ENCODE measurements around the gene GEMIN5.
"Not testable (repeated sequence)": the region's sequence is repeated elsewhere in the genome, so short reads cannot be mapped to it uniquely, and the experiment has no call there.

The GEMIN5 gene

GRCh38 chr5:154940375-154940771, 2.4 kb upstream of the GEMIN5 start:
- no peak for DNase-seq

- DNase-seq, result not testable (repeated sequence)
These were observed 1.4 kb upstream of the GEMIN5 start for GRCh38 chr5:154939387-154939786.

GRCh38 chr5:154937186-154937717, 759 bp downstream of the GEMIN5 start:
- DNase-seq, result no peak

- no peak for DNase-seq
These were observed 3.1 kb downstream of the GEMIN5 start for GRCh38 chr5:154934881-154935280.

GRCh38 chr5:154933537-154933936, 4.5 kb downstream of the GEMIN5 start:
- DNase-seq, result no peak

- no peak for DNase-seq
These were observed 14.3 kb downstream of the GEMIN5 start for GRCh38 chr5:154923441-154924430.

GRCh38 chr5:154917757-154918156, 20.3 kb downstream of the GEMIN5 start:
- no peak for DNase-seq

GRCh38 chr5:154916874-154917273, 21.1 kb downstream of the GEMIN5 start:
- no peak for DNase-seq

- not testable (repeated sequence) for DNase-seq
These were observed 32.4 kb downstream of the GEMIN5 start for GRCh38 chr5:154905601-154906000.

GRCh38 chr5:154901913-154902312, 36.1 kb downstream of the GEMIN5 start:
- DNase-seq, result no peak

GRCh38 chr5:154901276-154901675, 36.7 kb downstream of the GEMIN5 start:
- DNase-seq, result no peak

GRCh38 chr5:154900066-154900465, 37.9 kb downstream of the GEMIN5 start:
- DNase-seq, result no peak

GRCh38 chr5:154899151-154899816, 38.7 kb downstream of the GEMIN5 start:
- DNase-seq, result no peak

- no peak for DNase-seq
These were observed 39.8 kb downstream of the GEMIN5 start for GRCh38 chr5:154898210-154898609.

- DNase-seq, result no peak
These were observed 41.3 kb downstream of the GEMIN5 start for GRCh38 chr5:154896562-154897165.

GRCh38 chr5:154895606-154896561, 42.1 kb downstream of the GEMIN5 start:
- no peak for DNase-seq

GRCh38 chr5:154893381-154893780, 44.6 kb downstream of the GEMIN5 start:
- DNase-seq, result no peak

GRCh38 chr5:154892369-154892771, 45.6 kb downstream of the GEMIN5 start:
- no peak for DNase-seq

GRCh38 chr5:154885439-154885838, 52.6 kb downstream of the GEMIN5 start:
- no peak for DNase-seq

GRCh38 chr5:154884424-154884823, 53.6 kb downstream of the GEMIN5 start:
- DNase-seq, result no peak

GRCh38 chr5:154881986-154882385, 56.0 kb downstream of the GEMIN5 start:
- DNase-seq, result no peak

Measured in right forelimb (tissue), 1 donor.